Activated CD8-positive, alpha-beta memory T cell treated with anti-CD3 and anti-CD28 coated beads for 4 hours (primary cell): ENCODE measurements around the gene CFAP299.
"Not testable (repeated sequence)": the region's sequence is repeated elsewhere in the genome, so short reads cannot be mapped to it uniquely, and the experiment has no call there.

Experiments used
- DNase-seq, 2 donors: peaks; one replicate each; pipeline ENCODE4 v3.0.0-alpha.2; 2020; ENCODE audit warnings: low read depth in 2 of 2

Gene CFAP299

DNA sequence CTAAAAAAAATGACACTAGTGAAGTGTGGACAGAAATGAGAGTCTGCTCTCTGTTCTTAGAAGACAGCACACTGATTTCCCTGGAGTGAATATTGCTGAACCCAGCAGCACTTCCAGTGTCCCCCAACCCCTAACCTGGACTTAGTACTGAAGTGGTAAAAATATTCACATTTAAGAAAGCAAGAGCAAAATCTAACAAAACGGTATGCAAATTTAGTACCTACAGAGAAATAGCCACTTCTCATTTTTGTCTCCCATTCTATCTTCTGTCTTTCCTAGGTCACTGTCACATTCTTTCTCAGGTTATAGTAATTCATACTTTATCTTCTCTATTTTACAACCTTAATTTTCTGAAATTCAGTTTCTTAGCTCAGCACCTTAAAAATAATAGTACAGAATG is 274.7 kb downstream of the CFAP299 start:
- no peak for DNase-seq

DNA sequence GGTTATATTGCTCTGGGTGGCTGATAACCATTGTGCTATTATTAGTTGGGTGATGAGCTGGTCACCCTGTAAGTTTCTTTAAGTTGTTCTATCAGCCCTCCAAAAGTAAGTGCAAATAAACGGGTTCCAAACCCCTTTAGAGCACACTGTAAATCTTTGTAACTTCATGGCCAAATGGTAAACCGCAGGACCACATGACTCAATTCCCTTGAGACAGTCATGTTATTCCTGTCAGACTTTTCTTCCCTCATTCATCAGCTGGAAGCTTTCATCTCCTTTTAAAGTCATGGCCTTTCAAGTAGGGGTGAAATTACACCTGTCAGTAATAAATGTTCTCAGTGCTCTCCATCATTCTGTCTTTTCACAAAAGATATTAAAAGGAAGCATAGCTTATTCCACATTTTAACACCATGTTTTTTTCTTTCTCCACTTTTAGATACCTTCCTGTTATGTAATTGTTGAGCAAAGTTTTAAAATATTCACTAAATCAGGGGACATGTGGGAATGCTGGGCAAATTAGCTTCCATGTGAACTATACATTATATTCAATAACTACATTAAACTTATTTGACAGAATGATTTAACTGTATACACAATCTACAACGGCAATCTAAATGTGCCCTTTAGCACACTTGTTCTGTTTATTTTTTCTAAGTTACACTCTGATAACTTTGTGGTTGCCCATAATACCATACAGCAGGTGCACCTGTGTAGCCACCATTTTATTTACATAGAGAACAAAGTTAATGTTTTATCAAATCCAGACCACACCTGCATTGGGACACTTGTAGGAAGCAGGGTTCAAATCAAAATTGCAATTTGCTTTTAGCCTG is 275.5 kb downstream of the CFAP299 start:
- no peak for DNase-seq

DNA sequence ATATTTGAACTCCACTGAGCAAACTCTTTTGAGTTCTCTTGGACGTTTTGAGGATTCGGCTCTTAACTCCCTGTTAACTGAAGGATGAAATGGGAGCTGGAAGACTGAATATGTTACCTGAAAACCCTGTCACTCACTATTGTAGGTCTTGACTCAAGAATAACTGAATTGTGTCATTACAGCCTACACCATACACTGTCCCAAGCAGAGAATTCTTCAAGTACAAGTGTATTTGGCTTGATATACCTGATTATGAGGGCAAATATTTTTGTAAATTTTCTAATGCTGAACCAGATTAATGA is 276.1 kb downstream of the CFAP299 start:
- DNase-seq, result no peak

DNA sequence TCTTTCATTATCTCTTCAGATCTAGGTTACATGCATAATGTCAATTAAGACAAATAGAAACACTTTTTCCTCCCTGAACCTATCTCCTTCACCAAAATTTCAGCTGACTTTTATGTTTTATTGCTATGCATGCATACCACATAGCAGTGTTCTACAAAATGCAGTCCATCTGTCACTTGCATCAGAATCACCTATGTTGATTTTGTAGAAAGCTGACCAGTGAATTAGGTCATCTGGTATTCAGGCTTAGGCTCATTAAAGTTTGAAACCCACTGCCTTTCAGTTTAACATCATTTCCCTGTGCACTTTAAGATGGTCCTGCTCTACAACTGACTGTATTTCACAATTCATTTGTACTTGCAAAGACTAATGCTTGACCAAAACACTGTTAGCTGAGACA is 277.9 kb downstream of the CFAP299 start:
- no peak for DNase-seq

DNA sequence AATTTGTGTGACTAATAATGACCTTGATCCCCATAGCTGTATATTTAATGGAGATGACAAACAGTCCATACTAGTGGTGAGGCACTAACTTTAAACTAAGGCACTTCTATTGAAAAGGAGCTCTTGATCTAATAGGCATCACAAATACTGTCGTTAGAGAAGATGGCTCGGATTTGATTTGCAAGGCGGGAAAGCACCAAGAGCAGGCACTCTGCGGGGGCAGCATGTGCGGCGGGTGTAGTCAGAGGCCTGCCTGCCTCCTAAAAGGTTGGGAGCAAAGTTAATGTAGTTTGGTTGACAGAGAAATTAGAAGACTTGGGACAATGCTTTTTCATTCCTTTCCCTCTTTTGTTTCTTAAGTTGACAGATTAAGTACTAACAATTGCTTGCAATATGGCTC is 278.8 kb downstream of the CFAP299 start:
- no peak for DNase-seq

DNA sequence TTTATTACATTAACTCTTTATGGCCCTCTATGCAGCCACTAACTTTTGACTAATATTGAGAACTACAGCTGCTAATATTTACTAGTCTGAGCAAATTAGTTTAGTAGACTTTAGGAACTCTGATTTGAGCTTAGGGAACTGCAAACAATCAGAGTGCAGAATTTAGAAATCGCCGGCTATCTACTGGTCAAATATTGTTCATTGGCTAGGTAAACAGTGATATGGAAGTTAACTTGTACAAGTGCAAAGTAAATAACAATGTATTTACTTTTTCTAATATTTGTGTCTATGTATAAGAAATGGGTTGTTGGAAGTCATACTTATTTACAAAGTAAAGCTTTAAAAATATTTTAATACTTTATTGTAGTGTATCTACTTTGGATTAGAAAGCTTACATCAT is 279.6 kb downstream of the CFAP299 start:
- no peak for DNase-seq

DNA sequence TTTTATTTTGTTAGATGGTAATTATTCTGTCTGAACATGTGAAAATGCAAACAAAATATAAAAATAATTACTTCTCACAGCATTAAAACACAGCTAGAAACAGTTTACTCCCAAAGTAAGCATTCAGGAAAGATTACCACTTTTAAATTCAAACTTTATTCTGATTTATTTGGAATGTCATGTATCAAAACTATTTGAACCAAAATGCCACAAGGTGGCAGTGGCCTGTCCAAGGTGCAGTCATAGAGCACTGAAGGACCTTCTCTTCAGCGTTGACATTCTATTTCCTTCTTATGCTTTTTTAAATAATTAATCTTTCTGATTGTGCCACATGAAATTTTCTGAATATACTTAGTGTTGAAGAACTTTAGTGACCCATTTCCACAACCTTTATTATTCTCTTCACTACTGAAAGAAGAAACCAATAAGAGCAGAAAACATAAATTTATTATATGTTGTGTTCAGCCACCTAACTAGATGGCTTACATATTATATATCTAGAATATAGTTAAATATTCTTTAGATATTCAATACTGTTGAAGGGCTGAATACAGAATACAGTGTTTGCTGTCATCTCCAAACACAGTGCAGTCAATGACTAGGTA is 283.6 kb downstream of the CFAP299 start:
- no peak for DNase-seq

DNA sequence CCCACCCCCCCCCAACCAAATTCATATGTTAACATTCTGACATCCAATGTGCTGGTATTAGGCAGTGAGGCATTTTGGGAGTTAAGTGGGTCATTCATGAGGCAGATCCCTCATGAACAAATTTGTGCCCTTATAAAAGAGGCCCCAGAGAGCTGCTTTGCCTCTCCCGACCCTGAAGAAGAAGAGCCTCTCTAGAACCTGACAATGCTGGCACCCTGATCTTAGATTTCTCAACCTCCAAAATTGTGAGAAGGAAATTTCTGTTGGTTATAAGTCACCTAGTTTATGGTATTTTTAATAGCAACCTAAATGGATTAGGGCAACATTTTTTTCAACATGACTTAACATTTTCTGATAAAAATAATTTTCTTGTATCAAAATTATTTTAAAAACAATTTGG is 296.3 kb downstream of the CFAP299 start:
- DNase-seq, result no peak

DNA sequence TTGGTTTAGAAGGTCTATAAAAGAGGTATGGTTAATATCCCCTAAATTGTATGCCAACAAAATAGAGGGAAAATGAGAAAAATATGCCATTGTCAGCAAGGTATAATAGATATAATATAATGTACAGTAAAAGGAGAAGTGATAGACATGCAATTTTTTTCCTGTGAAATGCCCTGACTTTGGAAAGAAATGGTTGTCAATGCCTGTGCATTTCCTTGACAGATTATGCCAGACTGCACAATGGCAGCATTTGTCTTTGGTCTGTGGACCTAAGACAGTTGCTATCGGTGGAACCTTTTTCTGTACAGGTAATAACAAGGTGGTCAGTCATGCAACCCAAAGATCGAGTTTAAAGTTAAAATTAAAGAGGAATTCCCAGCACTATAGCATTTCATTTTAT is 301.7 kb downstream of the CFAP299 start:
- DNase-seq, result no peak

DNA sequence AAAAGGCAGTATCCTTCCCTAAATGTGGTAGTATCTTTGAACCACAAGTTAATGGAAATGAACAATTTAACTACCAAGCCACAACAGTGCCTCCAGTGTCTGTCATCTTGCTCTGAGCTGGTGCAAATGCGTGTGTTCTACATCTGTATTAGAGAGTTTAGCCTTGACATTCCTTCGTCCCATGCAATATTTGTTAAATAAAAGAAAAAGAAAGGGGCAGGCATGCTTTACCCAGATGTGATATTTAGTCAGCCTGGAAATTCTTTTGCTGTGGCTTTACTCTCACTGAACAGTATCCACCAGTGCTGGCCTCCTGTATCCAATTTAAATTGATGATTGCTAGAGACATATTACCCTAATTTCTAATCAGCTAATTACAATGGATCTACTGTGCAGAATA is 310.5 kb downstream of the CFAP299 start:
- DNase-seq, result no peak

DNA sequence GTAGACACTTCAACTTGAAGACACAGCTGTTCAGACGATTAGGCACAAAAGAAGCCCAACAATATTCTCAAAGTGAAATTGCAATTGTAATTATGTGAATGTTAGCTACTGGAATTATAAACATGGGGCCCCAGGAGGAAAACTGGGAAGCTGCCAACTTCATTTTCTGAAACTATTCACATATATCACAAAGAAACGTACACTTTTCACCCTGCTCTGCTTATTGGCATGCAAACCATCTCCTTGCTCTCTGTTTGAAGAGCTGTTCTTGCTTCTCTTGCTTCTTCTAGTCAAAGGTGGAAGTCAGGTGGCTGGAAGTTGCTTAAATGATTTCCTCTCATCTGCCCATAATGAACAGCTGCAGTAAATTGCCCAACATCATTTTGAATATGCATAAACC is 320.1 kb downstream of the CFAP299 start:
- no peak for DNase-seq

DNA sequence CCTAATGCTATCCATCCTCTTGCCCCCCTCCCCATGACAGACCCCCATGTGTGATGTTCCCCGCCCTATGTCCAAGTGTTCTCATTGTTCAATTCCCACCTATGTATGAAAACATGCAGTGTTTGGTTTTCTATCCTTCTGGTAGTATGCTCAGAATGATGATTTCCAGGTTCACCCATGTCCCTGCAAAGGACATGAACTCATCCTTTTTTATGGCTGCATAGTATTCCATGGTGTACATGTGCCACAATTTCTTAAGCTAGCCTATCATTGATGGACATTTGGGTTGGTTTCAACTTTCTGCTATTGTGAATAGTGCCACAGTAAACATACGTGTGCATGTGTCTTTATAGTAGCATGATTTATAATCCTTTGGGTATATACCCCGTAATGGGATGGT is 334.6 kb downstream of the CFAP299 start:
- DNase-seq, result not testable (repeated sequence)

DNA sequence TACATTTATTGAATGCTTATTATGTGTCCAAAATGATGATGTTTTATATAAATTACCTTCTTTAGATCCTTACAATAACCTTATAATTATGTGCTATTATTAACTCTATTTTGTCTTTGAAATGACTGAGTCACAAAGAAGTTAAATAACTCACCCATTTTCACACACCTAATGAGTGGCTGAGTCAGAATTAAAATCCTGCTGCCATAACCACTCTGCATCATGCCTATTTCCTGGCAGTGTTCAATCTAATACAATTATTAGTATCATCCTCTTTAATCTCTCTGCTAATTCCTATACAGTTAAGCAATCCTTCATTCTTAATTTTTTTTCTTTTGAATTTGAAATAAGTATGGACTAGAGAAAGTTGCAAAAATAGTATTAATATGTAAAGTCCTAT is 342.9 kb downstream of the CFAP299 start:
- DNase-seq, result no peak

DNA sequence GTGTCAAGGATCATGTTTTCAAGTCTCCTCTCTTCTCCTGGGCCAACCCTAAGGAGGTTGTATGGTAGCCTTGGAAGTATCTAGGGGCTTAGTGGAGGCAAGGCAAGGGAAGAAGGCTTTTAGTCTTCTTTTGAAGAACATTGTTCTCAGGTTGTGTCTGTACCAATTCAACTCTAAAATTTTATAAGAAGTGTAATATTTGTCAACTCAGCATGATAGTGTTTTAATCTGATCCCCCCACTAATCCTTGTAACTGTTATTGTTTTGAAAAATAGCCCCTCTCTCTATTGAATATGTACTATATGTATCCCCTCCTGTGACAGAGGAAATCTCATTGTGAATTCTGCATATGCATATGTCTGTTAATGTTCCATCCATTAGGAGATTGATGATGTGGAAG is 345.4 kb downstream of the CFAP299 start:
- no peak for DNase-seq

DNA sequence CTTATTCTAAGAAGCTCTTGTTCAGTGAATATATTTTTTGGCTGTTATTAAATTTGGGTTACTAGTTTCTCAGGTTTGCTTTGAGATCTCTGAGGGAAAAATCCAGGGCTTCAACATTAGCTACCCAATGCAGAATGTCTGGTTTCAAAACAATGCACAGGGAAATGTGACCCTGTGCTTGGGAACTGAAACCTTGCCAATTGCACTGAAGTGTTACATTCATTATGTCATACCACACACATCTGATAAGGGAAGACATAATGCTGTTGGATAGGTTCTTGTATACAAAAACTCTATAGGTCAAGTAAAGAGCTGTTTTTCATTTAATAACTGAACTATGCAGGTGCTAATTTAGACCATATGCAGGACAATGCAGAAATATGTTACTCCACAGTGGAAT is 349.7 kb downstream of the CFAP299 start:
- no peak for DNase-seq

DNA sequence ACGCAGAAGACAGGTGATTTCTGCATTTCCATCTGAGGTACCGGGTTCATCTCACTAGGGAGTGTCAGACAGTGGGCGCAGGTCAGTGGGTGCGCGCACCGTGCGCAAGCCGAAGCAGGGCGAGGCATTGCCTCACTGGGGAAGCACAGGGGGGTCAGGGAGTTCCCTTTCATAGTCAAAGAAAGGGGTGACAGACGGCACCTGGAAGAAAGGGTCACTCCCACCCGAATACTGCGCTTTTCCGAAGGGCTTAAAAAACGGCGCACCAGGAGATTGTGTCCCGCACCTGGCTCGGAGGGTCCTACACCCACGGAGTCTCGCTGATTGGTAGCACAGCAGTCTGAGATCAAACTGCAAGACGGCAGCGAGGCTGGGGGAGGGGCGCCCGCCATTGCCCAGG is 352.2 kb downstream of the CFAP299 start:
- DNase-seq, result not testable (repeated sequence)

DNA sequence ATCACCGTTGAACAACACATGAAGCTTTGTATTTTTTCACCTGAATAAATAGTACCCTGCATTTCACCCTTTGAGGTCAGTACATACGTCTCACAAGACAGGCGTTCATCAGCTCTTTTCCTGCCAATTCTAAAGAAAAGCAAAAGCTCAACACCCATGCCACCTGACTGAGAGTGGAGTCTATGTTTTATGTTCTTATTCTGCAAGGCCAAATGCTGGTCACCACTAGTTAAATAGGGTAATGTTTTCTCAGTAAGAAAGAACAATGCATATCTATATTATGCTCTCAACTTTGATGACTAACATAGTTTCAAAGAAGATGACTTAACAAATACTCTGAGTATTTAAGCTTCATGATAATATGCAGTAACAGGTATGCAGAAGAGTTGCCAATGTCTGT is 358.6 kb downstream of the CFAP299 start:
- DNase-seq, result no peak

DNA sequence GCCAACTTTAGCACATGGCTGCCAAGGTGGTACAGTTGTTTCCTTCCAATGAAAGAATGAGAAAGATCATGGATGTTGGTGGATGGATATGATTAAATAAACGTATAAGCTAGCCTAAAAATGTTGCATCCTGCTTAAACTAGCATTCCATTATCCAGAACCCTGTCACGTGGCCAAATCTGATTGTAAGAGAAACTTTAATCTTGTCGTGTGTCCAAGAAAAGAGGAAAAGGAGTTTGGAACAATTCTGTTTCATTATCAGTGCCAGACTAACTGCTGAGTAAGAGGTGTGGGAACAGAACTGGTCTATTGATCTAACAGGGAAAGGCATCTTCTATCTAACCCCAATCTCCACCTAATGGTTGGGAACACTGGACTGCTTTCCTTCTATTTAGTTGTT is 369.8 kb downstream of the CFAP299 start:
- no peak for DNase-seq

DNA sequence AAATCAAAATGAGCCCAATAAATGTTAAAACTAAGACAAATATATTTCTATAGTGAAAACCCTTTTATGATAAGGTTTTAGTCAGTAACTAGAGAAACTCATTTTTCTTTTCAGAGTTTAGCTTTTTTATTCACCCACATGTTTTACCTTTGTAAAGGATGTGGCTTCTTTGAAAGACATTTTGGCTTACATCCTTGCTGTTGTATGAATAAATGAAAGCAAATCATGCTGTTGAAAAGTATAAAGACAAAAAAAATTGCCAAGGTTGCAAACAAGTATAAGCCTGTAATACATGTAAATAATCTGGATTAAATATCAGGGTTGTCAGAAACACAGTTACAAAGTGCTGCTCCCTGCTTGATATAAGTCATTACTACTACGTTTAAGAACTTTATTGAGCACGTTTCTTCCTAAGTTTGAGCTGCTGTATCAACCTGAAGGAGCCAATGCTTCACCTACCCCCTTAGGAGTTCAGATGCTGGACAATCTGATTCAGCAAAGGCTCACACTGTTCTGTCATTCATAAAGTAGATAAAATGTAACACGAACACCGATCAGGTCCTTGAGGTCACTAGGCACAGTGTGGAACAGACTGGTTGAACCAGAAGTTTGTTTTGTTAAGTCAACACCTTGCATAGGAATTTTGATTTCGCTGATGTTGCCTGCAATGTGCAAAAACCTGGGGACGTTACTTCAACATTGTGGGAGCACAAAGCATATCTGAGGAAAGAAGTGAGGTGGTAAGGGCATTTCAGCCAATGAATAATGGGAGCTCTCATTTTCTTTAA is 373.7 kb downstream of the CFAP299 start:
- no peak for DNase-seq

DNA sequence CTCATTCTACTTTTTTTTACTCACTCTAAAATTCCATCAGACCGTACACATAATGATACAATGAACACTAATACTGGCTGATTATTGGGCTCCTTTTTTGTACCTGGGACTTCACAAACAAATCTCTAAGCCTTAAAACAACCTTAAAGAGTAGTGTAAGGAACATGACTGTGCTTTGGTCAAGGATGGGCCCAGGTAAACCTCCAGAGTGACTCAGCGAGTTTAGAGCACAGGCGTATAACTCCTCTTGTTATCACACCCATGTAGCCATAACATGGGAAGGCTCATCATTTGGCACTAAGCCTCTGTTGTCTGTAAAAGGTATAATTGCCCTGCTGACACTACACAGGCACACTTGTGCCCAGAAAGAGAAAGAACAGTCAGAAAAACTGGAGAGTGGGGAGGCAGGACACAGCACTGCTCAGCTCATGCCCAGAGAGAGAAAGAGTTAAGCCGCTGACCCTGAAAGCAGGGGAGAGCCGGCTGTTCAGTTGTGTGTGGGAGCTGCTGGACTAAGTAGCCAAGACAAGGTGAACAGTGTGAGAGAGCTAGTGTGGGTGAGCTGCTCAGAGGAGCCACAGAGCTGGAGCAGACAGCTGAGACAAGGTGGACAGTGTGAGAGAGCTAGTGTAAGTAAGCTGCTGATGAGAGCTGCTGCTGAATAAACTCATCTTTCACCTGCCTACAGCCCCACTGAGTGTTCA is 375.4 kb downstream of the CFAP299 start:
- no peak for DNase-seq

DNA sequence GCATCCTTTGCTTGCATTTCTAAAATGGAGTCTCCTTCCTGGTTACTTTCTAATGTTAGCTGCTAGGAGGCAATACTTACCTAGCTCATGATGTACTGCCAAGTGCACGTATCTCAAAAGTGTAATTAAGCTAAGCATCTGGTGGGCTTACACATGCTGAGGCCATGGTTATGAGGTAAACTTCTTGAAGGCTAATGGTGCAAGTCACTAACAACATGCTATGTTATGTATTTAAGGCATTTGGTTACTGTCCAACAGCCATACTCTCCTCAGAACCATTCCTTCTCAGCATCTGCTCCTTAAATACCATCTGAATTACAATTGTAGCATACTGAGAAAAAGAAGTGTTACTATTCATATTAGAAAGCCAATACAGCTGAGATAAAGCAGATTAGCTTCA is 376.4 kb downstream of the CFAP299 start:
- no peak for DNase-seq

DNA sequence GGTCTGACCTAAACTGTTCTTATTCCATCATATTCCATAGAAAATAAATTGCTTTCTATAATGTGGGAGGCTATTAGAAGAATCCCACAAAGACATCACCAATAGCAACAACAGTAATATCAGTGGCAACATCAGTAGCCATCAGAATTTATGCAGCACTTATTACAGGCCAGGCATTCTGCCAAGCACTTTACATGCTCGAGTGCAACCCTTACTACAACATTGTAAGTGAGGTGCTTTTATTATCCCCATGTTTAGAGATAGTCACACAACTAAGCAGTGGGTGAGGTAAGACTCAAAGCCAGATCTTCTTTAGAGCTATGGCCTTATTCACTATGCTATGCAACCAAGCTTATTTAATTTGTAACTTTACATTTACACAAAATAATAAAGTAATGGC is 377.9 kb downstream of the CFAP299 start:
- no peak for DNase-seq
